CD4-positive, CD25-positive, alpha-beta regulatory T cell (primary cell): ENCODE results near the gene MOCS1. TPM values are rescaled to one million over a fixed set of nuclear protein-coding genes. Genes with fewer than 3 reads are reported as not detected.

Source experiments
- ATAC-seq, 2 donors: fragments of 150-1000 bp; cut with Tn5 transposase; one replicate each; pipeline ENCODE4 v1.10.0; 2021; ENCODE audit warnings: low read depth in 2 of 2, moderate number of reproducible peaks in 2 of 2, moderate library complexity in 1 of 2
- DNase-seq, 3 donors: peaks; one replicate each; pipeline versions ENCODE4 v3.0.0 to v3.0.0-alpha.2; 2012 to 2022; ENCODE audit warnings: mixed read lengths in 1 of 3
- H3K27ac ChIP-seq: one replicate; pipeline ENCODE4 v1.7.0; 2013; ENCODE audit warnings: mild to moderate bottlenecking, low read length; ENCODE audit not compliant: insufficient read depth, poor library complexity, severe bottlenecking
- H3K27me3 ChIP-seq: one replicate; pipeline ENCODE4 v1.7.0; 2013; ENCODE audit warnings: low read length; ENCODE audit not compliant: control insufficient read depth, insufficient read depth
- H3K36me3 ChIP-seq: one replicate; pipeline ENCODE4 v1.7.0; 2013; ENCODE audit warnings: mild to moderate bottlenecking, low read length, moderate library complexity; ENCODE audit not compliant: control insufficient read depth, insufficient read depth
- H3K4me1 ChIP-seq: 2 replicates; pipeline ENCODE4 v1.7.0; 2013; ENCODE audit warnings: mild to moderate bottlenecking, low read length; ENCODE audit not compliant: insufficient read depth, control insufficient read depth, poor library complexity, severe bottlenecking
- H3K4me3 ChIP-seq: one replicate; pipeline ENCODE4 v1.7.0; 2013; ENCODE audit warnings: low read depth, mild to moderate bottlenecking, low read length, moderate library complexity
- H3K9me3 ChIP-seq, 2 experiments: 1 replicate in 1 of 2; 2 replicates in 1 of 2; pipeline ENCODE4 v1.7.0; 2013; ENCODE audit warnings: low read length in 2 of 2, mild to moderate bottlenecking in 1 of 2, moderate library complexity in 1 of 2; ENCODE audit not compliant: control insufficient read depth in 2 of 2
- H3K27ac Mint-ChIP-seq, 3 donors: one replicate each; pipeline ENCODE4 v1.8.0; 2020 to 2022; ENCODE audit warnings: mild to moderate bottlenecking in 3 of 3, mixed read lengths in 3 of 3, moderate library complexity in 2 of 3
- H3K27me3 Mint-ChIP-seq: one replicate; pipeline ENCODE4 v1.8.0; 2022; ENCODE audit warnings: mild to moderate bottlenecking, mixed read lengths
- H3K36me3 Mint-ChIP-seq: one replicate; pipeline ENCODE4 v1.8.0; 2020; ENCODE audit warnings: mixed read lengths
- H3K4me1 Mint-ChIP-seq, 4 donors: one replicate each; pipeline ENCODE4 v1.8.0; 2020 to 2022; ENCODE audit warnings: mixed read lengths in 4 of 4, mild to moderate bottlenecking in 1 of 4
- H3K4me3 Mint-ChIP-seq, 4 donors: one replicate each; pipeline ENCODE4 v1.8.0; 2020 to 2022; ENCODE audit warnings: mild to moderate bottlenecking in 4 of 4, mixed read lengths in 4 of 4, moderate library complexity in 3 of 4
- H3K9me3 Mint-ChIP-seq, 7 donors: one replicate each; pipeline ENCODE4 v1.8.0; 2020 to 2022; ENCODE audit warnings: mixed read lengths in 7 of 7, mild to moderate bottlenecking in 3 of 7, moderate library complexity in 2 of 7
- polyA plus RNA-seq, 4 donors: library from polyadenylated mRNA; unstranded; fragments of 300-500 nt; fragmentation: Illumina TruSeq; gene quantifications; one replicate each; pipeline ENCODE4 v1.2.3, GENCODE V29; 2021
- total RNA-seq: library from RNA; stranded (reverse); gene quantifications from one replicate; pipeline ENCODE4 v1.2.3, GENCODE V29; 2022

Gene MOCS1
- 0.10 TPM for total RNA-seq
- under 1 TPM in 2 of 4 donors, not detected in 2; 0.32 to 0.69 TPM for polyA plus RNA-seq

DNA sequence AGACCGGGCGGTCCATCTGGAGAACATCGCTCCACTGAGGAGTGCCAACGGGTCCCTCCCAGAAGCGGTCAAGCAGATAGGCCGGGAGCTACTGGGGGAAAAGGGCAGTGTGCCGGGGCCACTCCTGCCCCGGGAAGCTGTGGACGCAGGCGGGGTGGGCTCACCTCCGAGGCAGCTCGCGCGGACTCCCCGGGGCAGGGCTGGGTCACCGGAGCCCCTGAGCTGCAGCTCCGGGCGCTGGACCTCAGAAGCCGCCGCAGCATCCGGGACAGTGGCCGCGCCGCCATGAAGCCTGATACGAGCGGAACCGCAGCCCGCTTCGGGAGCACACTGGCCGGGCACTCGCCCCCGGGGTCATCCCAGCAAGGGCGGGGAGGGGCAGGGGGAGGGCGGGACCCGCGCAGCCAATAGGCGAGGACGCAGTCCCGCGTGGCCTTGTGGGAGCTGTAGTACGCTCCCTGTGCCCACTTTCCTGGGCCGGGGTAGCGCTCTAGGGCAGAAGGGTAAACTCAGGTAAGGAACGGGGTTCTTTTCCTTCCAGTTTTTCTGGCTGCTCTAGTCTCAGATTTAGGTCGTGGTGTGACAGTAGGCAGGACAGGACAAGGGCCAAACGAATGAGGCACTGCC, at the start of gene MOCS1:
TSS of gene MOCS1 (minus strand) at position 332 of the 627 bp plus-strand sequence. CDS start at position 287, 45 bp downstream.
- Mint-ChIP-seq H3K27me3 (peaks cover 16% of the 10 kb centered on the region), H3K36me3 (no peaks in the 10 kb centered on the region), H3K4me3 (peak within 1 kb of the TSS in 3 of 4 donors; percentile 11 to 85 (median 79)), H3K27ac (peak within 1 kb of the TSS in 2 of 3 donors; percentile 45 to 56), H3K4me1 (peaks cover 0 to 8% (median 0%) of the 10 kb centered on the region in 4 donors), H3K9me3 (peaks cover 0 to 5% (median 0%) of the 10 kb centered on the region in 7 donors)
- peaks cover 5% of the 10 kb centered on the region for H3K27me3 ChIP-seq
- no peaks in the 10 kb centered on the region for H3K4me1 ChIP-seq
- no peak within 1 kb of the TSS for H3K27ac ChIP-seq
- ATAC-seq (peak; percentile 35 to 50), DNase-seq (peak in 1 of 3 donors; percentile 11)
- H3K36me3 ChIP-seq = no peaks in the 10 kb centered on the region
- no peaks in the 10 kb centered on the region for H3K9me3 ChIP-seq
- H3K4me3 ChIP-seq = peak within 1 kb of the TSS; percentile 7

DNA sequence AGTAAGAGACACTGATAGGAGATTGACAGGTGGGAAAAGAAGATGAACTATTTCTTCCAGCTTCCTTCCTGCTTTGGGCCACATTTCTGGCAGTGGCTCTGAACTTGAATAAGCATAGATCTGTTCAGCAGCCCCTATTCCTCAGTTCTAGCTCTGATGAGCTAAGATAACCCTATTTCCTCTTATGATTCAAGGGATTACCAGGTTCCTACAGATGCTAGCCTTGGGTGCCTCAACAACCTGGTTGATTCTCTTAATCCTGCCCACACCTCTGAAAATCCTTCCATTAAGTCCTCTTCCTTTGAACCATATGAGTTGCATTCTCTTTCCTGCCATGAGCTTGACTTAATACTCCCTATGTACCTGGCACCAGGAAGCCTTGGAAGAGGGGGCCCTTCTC, 49.8 kb upstream of the MOCS1 start:
- Histone ChIP-seq H3K27me3 (no peaks in the 10 kb centered on the region), H3K4me3 (no peak overlapping the region), H3K27ac (no peak overlapping the region), H3K4me1 (no peaks in the 10 kb centered on the region), H3K36me3 (no peaks in the 10 kb centered on the region), H3K9me3 (no peaks in the 10 kb centered on the region)
- Mint-ChIP-seq H3K36me3 (no peaks in the 10 kb centered on the region), H3K9me3 (peaks cover 0 to 4% (median 2%) of the 10 kb centered on the region in 7 donors), H3K4me1 (no peaks in the 10 kb centered on the region), H3K27ac (no peak overlapping the region), H3K4me3 (no peak overlapping the region), H3K27me3 (no peaks in the 10 kb centered on the region)
- ATAC-seq = no peak
- no peak for DNase-seq

DNA sequence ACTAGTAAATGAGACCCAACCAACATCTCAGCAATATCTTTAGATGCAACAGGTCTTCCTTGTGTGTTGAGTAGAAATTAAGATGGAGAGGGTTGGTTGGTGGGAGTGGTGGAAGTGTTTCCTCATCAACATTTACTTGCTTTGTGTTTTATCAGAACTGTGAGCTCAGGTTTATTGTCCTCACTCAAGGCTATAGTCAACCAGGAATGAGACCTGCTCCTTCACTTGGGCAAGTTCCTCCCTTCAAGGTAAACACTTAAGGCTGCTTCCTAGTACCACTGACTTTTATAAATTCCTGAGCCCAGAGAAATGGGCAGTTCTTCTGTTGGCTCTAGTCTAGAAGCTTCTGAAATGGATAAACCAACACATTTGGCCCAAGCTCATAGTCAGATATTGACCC, 48.9 kb upstream of the MOCS1 start:
- DNase-seq (no peak), ATAC-seq (no peak)
- Mint-ChIP-seq H3K27ac (no peak overlapping the region), H3K4me3 (no peak overlapping the region), H3K9me3 (peaks cover 0 to 4% (median 2%) of the 10 kb centered on the region in 7 donors), H3K4me1 (no peaks in the 10 kb centered on the region), H3K36me3 (no peaks in the 10 kb centered on the region), H3K27me3 (no peaks in the 10 kb centered on the region)
- Histone ChIP-seq H3K27ac (no peak overlapping the region), H3K36me3 (no peaks in the 10 kb centered on the region), H3K4me3 (no peak overlapping the region), H3K4me1 (no peaks in the 10 kb centered on the region), H3K9me3 (no peaks in the 10 kb centered on the region), H3K27me3 (no peaks in the 10 kb centered on the region)

DNA sequence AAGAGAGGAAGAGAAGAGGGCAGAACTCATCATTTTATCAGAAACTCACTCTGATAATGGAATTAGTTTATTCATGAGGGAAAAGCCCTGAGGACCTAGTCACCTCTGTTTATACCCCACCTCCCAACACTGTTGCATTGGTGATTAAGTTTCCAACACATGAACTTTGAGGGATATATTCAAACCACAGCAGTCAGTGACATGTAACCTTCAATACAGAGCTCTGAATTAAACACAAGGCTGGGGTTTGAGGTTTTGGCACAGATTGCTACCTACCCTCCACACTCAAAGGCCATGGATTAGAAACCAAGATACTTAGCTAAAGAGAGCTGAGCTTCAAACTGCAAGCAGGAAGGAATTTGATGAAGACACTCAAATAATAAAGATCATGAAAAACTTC, 48.5 kb upstream of the MOCS1 start:
- no peak overlapping the region for H3K4me3 Mint-ChIP-seq
- H3K36me3 ChIP-seq = no peaks in the 10 kb centered on the region
- H3K36me3 Mint-ChIP-seq = no peaks in the 10 kb centered on the region
- H3K9me3 ChIP-seq = no peaks in the 10 kb centered on the region
- no peaks in the 10 kb centered on the region for H3K27me3 ChIP-seq
- H3K4me1 ChIP-seq = no peaks in the 10 kb centered on the region
- no peak overlapping the region for H3K27ac ChIP-seq
- H3K27me3 Mint-ChIP-seq = no peaks in the 10 kb centered on the region
- no peak overlapping the region for H3K4me3 ChIP-seq
- no peaks in the 10 kb centered on the region for H3K4me1 Mint-ChIP-seq
- ATAC-seq (no peak), DNase-seq (no peak)
- H3K9me3 Mint-ChIP-seq = peaks cover 0 to 4% (median 0%) of the 10 kb centered on the region in 7 donors
- H3K27ac Mint-ChIP-seq = no peak overlapping the region

DNA sequence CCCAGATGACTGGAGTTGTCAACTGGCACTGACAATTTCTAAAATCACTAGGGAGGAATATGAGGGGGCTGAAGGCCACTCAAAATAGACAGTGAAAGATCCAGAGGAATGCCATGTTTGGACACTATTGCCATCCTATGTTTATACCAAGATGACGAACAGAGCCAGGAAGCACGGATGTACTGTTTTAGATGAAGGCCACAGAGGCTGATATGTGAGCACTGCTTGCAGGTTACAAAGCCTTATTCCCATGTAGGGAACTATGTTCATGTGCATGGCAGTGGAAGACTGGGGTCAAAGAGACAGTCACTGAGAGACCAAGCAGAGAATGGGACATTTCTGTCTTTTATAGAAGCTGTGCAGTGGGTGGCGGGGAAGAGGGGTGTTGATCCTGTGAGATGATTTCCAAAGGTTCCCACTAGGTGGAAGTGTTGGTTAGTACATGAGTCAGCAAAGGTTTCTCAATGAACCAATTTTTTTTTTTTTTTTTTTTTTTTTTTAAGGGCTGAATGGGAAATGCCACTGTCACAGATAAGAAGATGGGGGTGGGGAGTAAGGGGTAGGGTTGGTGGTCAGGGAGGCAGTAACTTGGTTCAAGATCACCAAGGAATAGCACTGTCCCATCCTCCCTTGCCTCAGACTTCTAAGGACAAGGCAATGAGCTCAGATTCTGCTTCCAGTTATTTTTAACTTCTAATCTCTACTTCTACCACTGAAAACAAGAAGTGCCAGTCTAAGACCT, 46.7 kb upstream of the MOCS1 start:
- no peak overlapping the region for H3K27ac ChIP-seq
- H3K4me3 Mint-ChIP-seq = no peak overlapping the region
- no peaks in the 10 kb centered on the region for H3K9me3 ChIP-seq
- H3K9me3 Mint-ChIP-seq = peaks cover 0 to 4% (median 2%) of the 10 kb centered on the region in 7 donors
- DNase-seq (peak in 1 of 3 donors; percentile 17), ATAC-seq (no peak)
- peak overlapping the region in 1 of 3 donors; percentile 2 for H3K27ac Mint-ChIP-seq
- no peaks in the 10 kb centered on the region for H3K4me1 ChIP-seq
- H3K27me3 Mint-ChIP-seq = no peaks in the 10 kb centered on the region
- no peaks in the 10 kb centered on the region for H3K4me1 Mint-ChIP-seq
- no peaks in the 10 kb centered on the region for H3K36me3 Mint-ChIP-seq
- H3K36me3 ChIP-seq = no peaks in the 10 kb centered on the region
- no peaks in the 10 kb centered on the region for H3K27me3 ChIP-seq
- no peak overlapping the region for H3K4me3 ChIP-seq

DNA sequence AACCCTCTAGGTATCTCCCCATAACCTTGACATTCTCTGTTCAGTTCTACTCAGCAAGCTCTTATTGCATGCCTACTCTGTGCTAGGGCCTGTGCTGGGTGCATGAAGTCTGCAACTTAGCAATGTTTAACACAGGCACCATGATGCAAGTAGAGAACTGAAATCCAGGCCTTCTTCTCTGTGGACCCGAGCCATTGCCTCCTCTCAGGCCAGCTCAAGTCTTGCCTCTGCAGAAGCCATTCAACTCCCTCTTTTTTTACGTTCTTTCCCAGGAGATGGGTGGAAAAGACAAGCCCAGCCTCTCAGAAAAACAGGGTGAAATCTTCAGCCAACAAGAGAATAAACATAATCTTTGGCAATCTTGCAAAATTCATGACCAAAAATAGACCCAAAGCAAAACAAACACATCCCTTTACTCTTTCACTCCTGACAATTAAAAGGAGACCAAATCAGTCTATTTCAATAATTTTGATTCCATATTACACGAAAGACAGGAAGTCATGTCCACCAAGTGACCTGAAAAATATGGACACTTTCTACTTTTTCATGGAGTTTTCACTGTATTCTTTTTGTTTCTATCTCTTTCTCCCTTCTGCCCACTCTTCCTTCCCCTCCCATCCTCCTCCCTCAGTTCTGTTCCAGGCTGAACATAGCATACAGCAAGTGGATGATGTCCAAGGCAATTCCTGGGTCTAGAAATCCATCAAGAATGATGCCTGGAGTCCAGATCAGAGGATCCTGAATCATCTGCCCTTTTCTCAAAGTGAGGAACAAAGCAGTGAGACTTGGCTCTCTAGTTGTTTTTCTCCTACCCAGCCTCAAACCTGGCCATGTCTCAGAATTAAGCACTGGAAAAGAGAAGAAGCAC, 45.4 kb upstream of the MOCS1 start:
- Mint-ChIP-seq H3K4me1 (no peaks in the 10 kb centered on the region), H3K9me3 (peaks cover 0 to 6% (median 2%) of the 10 kb centered on the region in 7 donors), H3K4me3 (no peak overlapping the region), H3K36me3 (no peaks in the 10 kb centered on the region), H3K27ac (no peak overlapping the region), H3K27me3 (no peaks in the 10 kb centered on the region)
- Histone ChIP-seq H3K36me3 (no peaks in the 10 kb centered on the region), H3K4me3 (no peak overlapping the region), H3K9me3 (no peaks in the 10 kb centered on the region), H3K27ac (no peak overlapping the region), H3K4me1 (no peaks in the 10 kb centered on the region), H3K27me3 (no peaks in the 10 kb centered on the region)
- ATAC-seq (no peak), DNase-seq (no peak)

DNA sequence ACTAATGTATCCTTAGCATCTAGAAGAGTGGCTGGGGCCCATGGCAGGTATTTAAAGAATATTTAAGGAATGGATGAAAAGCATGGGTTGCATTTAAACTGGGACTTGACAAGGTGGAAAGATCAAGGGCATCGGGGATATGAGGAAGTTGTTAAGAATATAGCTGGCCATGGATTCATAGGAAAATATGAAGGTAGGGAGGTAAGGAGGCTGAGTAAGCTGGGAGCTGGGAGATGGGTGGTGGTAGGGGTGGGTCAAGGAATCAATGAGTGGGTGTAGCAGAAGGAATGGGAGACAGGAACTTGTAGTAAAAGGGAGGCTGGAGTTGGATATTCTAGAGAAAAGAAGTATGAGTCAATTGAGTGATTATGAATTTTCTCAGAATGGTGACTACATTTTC, 44.0 kb upstream of the MOCS1 start:
- H3K4me3 Mint-ChIP-seq = no peak overlapping the region
- peaks cover 0 to 6% (median 2%) of the 10 kb centered on the region in 7 donors for H3K9me3 Mint-ChIP-seq
- H3K4me1 ChIP-seq = no peaks in the 10 kb centered on the region
- H3K4me3 ChIP-seq = no peak overlapping the region
- no peak for DNase-seq
- H3K27me3 ChIP-seq = no peaks in the 10 kb centered on the region
- no peak for ATAC-seq
- no peak overlapping the region for H3K27ac ChIP-seq
- H3K36me3 ChIP-seq = no peaks in the 10 kb centered on the region
- no peaks in the 10 kb centered on the region for H3K27me3 Mint-ChIP-seq
- no peaks in the 10 kb centered on the region for H3K4me1 Mint-ChIP-seq
- no peaks in the 10 kb centered on the region for H3K9me3 ChIP-seq
- no peak overlapping the region for H3K27ac Mint-ChIP-seq
- H3K36me3 Mint-ChIP-seq = no peaks in the 10 kb centered on the region
